ENCODE measurements around the gene HNRNPUL1.

HNRNPUL1 gene

GRCh38 chr19:41321204-41321599, 57.0 kb downstream of the HNRNPUL1 start:
- no peak for DNase-seq
- TF ChIP-seq CTCF (IDR thresholded peaks at IDR 0.05; ENCODE audit: low read depth, low read length, missing control alignments) = no peak
- peak overlapping the region; percentile 98 for H3K27ac ChIP-seq
- H3K4me3 ChIP-seq (ENCODE audit: low read depth, low read length) = no peak overlapping the region
- H3K27me3 ChIP-seq (replicated peaks) = no peaks in the 10 kb centered on the region
- H3K36me3 ChIP-seq (replicated peaks) = peaks cover 56% of the 10 kb centered on the region
- in situ Hi-C loops (cut with HindIII; ENCODE audit: low pct_ligation_motif_present, low sequenced_read_pairs) = no loop called here

DNA sequence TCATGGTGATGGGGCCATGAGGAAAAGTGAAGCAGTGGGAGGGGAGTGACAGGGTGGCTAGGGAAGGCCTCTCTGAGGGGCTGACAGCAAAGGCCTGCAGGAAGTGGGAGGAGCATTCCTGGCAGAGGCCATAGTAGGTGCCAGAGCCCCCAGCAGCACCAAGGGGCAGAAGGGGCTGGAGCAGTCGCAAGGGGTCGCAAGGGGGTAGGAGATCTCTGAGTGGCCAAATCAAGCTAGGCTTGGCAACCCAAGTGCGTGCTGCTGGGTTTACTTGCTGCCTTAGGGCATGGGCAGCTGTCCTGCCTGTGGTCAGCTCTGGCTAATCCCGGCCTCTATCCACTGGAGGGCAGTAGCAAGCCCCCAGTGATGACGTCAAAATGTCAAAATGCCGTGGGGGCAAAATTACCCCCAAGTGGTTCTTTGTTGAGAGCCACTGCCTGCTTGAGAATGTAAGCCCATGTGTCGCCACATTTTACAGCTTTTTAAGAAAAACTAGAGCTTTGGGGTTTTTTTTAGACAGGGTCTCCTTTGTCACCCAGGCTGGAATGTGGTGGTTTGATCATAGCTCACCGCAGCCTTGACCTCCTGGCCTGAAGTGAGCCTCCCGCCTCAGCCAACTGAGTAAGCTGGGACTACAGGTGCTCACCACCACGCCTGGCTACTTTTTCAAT, 57.6 kb downstream of the HNRNPUL1 start:
- no peak overlapping the region for H3K4me3 ChIP-seq (ENCODE audit: low read depth, low read length)
- in situ Hi-C loops (cut with HindIII; ENCODE audit: low pct_ligation_motif_present, low sequenced_read_pairs) = no loop called here
- DNase-seq = peak; percentile 63

GRCh38 chr19:41322451-41322850, 58.3 kb downstream of the HNRNPUL1 start:
- no peak overlapping the region for H3K4me3 ChIP-seq (ENCODE audit: low read depth, low read length)
- peaks cover 46% of the 10 kb centered on the region for H3K36me3 ChIP-seq (replicated peaks)
- DNase-seq = no peak
- peak overlapping the region; percentile 98 for H3K27ac ChIP-seq
- H3K27me3 ChIP-seq (replicated peaks) = no peaks in the 10 kb centered on the region
- no peak for TF ChIP-seq CTCF (IDR thresholded peaks at IDR 0.05; ENCODE audit: low read depth, low read length, missing control alignments)
- in situ Hi-C loops (cut with HindIII; ENCODE audit: low pct_ligation_motif_present, low sequenced_read_pairs) = no loop called here

More for the DNA sequence above, 57.6 kb downstream of the HNRNPUL1 start:
- Histone ChIP-seq H3K27ac (peak overlapping the region; percentile 98), H3K27me3 (replicated peaks) (no peaks in the 10 kb centered on the region), H3K36me3 (replicated peaks) (peaks cover 51% of the 10 kb centered on the region)
- TF ChIP-seq CTCF (IDR thresholded peaks at IDR 0.05; ENCODE audit: low read depth, low read length, missing control alignments) = peak; percentile 90

- Histone ChIP-seq H3K36me3 (replicated peaks) (peaks cover 51% of the 10 kb centered on the region), H3K4me3 (ENCODE audit: low read depth, low read length) (peak overlapping the region; percentile 24), H3K27ac (peak overlapping the region; percentile 98), H3K27me3 (replicated peaks) (no peaks in the 10 kb centered on the region)
- in situ Hi-C loops (cut with HindIII; ENCODE audit: low pct_ligation_motif_present, low sequenced_read_pairs) = no loop called here
- DNase-seq = peak; percentile 72
- peak; percentile 19 for TF ChIP-seq CTCF (IDR thresholded peaks at IDR 0.05; ENCODE audit: low read depth, low read length, missing control alignments)
Measured at GRCh38 chr19:41323023-41323422, 58.9 kb downstream of the HNRNPUL1 start.

DNA sequence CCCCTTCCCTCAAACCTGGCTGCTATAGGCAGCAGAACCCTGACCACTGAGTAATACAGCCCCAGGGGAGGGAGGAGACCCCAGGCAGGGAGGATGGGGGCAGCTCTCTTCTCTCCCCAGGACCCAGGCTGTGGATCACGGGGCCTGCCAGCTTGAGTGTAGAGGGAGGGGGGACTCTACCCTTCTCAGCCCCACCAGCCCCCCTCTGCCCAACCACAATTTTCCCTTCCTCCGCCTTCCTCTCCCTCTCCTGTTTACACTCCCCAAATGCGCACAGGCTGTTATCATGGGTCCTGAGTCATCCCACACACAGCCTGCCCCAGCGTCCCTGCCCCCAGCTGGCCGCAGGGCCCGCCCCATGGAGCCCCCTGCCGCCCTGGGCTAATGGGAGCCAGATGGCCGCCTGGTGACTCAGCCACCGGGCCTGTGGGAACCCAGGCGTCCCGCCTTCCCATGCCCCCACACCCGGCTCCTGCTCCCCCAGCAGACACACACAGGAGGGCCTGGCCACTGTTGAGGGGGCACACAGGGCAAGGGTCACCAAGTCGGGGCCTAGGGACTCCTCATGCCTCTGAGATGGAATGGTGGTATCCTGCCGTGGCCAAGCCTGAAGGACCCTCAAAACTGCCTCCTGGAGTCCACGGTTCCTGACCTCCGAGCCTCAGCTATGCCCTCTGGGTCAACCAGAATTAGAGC, 59.4 kb downstream of the HNRNPUL1 start:
- TF ChIP-seq CTCF (IDR thresholded peaks at IDR 0.05; ENCODE audit: low read depth, low read length, missing control alignments) = no peak
- Histone ChIP-seq H3K4me3 (ENCODE audit: low read depth, low read length) (peak overlapping the region; percentile 24), H3K36me3 (replicated peaks) (peaks cover 52% of the 10 kb centered on the region), H3K27ac (peak overlapping the region; percentile 98), H3K27me3 (replicated peaks) (no peaks in the 10 kb centered on the region)
- peak; percentile 97 for DNase-seq
- in situ Hi-C loops (cut with HindIII; ENCODE audit: low pct_ligation_motif_present, low sequenced_read_pairs) = no loop called here
